Esophagus squamous epithelium (tissue), 5 donors: ENCODE data around the gene COG2. TPM values are rescaled to one million over a fixed set of nuclear protein-coding genes. Genes with fewer than 3 reads are reported as not detected.

Experiments
- DNase-seq: peaks from one replicate; lab custom pipeline; 2025; lab: John Stamatoyannopoulos, UW
- H3K27ac ChIP-seq, 4 donors: fragments of 200-600 bp; sonication (generic); one replicate each; pipeline ENCODE4 v1.5.1; 2016 to 2019; ENCODE audit warnings: mild to moderate bottlenecking in 1 of 4
- H3K27me3 ChIP-seq, 4 donors: fragments of 200-600 bp; sonication (generic); 1 replicate in 3 of 4; 2 replicates in 1 of 4; pipeline versions ENCODE4 v1.5.1 to v1.6.0; 2017 to 2021; ENCODE audit warnings: antibody characterized with exemption in 1 of 4
- H3K36me3 ChIP-seq, 3 donors: fragments of 200-600 bp; sonication (generic); one replicate each; pipeline ENCODE4 v1.5.1; 2016 to 2019
- H3K4me1 ChIP-seq, 3 donors: fragments of 200-600 bp; sonication (generic); one replicate each; pipeline ENCODE4 v1.5.1; 2017 to 2019
- H3K4me3 ChIP-seq, 4 donors: fragments of 200-600 bp; sonication (generic); 1 replicate in 3 of 4; 2 replicates in 1 of 4; pipeline ENCODE4 v1.5.1; 2016 to 2019; ENCODE audit warnings: mild to moderate bottlenecking in 2 of 4, moderate library complexity in 1 of 4
- H3K9me3 ChIP-seq, 3 donors: fragments of 200-600 bp; sonication (generic); one replicate each; pipeline ENCODE4 v1.5.1; 2016 to 2019
- POLR2A ChIP-seq, 4 donors: fragments of 450-650 bp; IDR thresholded peaks; one replicate each; pipeline ENCODE4 v1.6.1; 2017; ENCODE audit warnings: antibody characterized with exemption in 4 of 4, mild to moderate bottlenecking in 4 of 4, moderate library complexity in 3 of 4
- WGBS, 2 donors: methylation state at CpG; one replicate each; pipeline ENCODE4 v1.1.5; 2018; 5-methylcytosine and 5-hydroxymethylcytosine counted together
- intact Hi-C: fragments of 100-400 bp; cut with DNase I; formaldehyde crosslinking; loops from one replicate; pipeline ENCODE4 v1.15.0; 2022
- total RNA-seq, 4 donors: library from RNA; depleted of rRNA; stranded (reverse); fragments of >200 nt; gene quantifications; one replicate each; pipeline ENCODE4 v1.1.0, GENCODE V29; 2016
- TF ChIP-seq, protein P1 (sequence below), 6 experiments: fragments of 450-650 bp in 4 of 6; fragments of 200-600 bp in 2 of 6; sonication (generic) in 2 of 6; IDR thresholded peaks; one replicate each; pipeline ENCODE4 v1.5.1; 2016 to 2019; ENCODE audit warnings: antibody characterized with exemption in 6 of 6, mild to moderate bottlenecking in 4 of 6, moderate library complexity in 4 of 6
- donor health status: DM: yes; HTN: yes; CAD: no.

The COG2 gene
- total RNA-seq, 4 donors from 2014 or later: 12.7 to 27.7 (median 18.5) TPM

DNA sequence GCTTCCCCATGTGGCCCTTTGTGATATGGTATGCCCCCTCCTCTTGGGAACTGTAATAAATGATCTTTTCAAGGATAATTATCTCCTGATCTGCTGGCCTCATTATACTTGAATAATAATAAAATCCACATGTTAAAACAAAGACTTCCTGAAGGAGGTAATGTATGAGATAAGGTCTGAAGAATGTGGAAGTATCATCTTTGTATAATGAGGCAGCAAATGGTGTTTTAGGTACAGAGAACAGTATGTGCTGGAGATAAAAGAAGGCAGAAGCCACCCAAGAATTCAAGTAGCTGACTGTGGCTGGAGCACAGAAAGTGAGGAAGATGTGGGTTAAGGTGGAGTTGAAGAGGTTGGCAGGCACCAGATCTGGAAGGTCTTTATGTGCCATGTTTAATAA is 12.8 kb upstream of the COG2 start:
- no peak for TF ChIP-seq POLR2A (IDR thresholded peaks at IDR 0.05)
- TF ChIP-seq, protein P1, sequence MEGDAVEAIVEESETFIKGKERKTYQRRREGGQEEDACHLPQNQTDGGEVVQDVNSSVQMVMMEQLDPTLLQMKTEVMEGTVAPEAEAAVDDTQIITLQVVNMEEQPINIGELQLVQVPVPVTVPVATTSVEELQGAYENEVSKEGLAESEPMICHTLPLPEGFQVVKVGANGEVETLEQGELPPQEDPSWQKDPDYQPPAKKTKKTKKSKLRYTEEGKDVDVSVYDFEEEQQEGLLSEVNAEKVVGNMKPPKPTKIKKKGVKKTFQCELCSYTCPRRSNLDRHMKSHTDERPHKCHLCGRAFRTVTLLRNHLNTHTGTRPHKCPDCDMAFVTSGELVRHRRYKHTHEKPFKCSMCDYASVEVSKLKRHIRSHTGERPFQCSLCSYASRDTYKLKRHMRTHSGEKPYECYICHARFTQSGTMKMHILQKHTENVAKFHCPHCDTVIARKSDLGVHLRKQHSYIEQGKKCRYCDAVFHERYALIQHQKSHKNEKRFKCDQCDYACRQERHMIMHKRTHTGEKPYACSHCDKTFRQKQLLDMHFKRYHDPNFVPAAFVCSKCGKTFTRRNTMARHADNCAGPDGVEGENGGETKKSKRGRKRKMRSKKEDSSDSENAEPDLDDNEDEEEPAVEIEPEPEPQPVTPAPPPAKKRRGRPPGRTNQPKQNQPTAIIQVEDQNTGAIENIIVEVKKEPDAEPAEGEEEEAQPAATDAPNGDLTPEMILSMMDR (IDR thresholded peaks at IDR 0.05): no peak
- Histone ChIP-seq H3K9me3 (no peaks in the 10 kb centered on the region), H3K4me3 (no peak overlapping the region), H3K4me1 (no peaks in the 10 kb centered on the region), H3K36me3 (no peaks in the 10 kb centered on the region), H3K27ac (no peak overlapping the region), H3K27me3 (peaks cover 0 to 19% (median 0%) of the 10 kb centered on the region in 4 donors)
- DNase-seq: no peak
- intact Hi-C loops: no loop called here

- no peak overlapping the region for H3K4me3 ChIP-seq
- TF ChIP-seq POLR2A (IDR thresholded peaks at IDR 0.05): no peak
- TF ChIP-seq, protein P1 (IDR thresholded peaks at IDR 0.05): no peak
- H3K27me3 ChIP-seq: peaks cover 0 to 24% (median 0%) of the 10 kb centered on the region in 4 donors
- H3K27ac ChIP-seq: no peak overlapping the region
- H3K9me3 ChIP-seq: no peaks in the 10 kb centered on the region
- WGBS, 2 donors: 65 to 84% methylated on average over 1 of the region's 1 CpG
- intact Hi-C loops: no loop called here
- H3K36me3 ChIP-seq: no peaks in the 10 kb centered on the region
- no peak for DNase-seq
- H3K4me1 ChIP-seq: no peaks in the 10 kb centered on the region
These were observed 10.8 kb upstream of the COG2 start for GRCh38 chr1:230631477-230631876.

DNA sequence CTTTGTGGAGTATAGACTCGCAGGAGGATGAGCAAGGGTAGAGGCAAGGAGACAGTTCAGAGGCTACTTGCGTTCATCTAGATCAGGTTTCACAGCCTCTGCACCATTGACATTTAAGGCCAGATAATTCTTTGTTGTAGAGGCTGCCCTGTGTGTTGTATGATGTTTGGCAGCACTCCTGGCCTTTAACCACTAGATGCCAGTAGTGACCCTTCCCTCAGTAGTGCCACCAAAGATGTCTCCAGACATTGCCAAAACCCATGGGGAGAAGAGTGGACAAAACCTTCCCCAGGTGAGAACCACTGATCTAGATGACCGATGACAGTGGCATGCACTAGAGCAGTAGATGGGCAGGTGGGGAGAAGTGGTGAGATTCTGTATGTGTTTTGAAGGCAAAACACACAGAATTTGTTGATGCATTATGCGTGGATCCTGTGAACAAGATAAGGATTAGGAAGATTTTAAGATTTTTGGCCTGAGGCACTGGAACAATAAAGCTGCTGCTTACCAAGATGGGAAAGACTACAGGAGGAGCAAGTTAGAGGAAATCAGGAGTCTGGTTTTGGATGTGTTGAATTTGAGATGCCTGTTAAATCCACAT is 9.9 kb upstream of the COG2 start:
- intact Hi-C loops: no loop called here
- no peak for DNase-seq
- H3K27ac ChIP-seq: no peak overlapping the region
- no peak overlapping the region for H3K4me3 ChIP-seq
- no peaks in the 10 kb centered on the region for H3K9me3 ChIP-seq
- WGBS, 2 donors: 51 to 82% methylated on average over 4 of the region's 4 CpGs
- TF ChIP-seq, protein P1 (IDR thresholded peaks at IDR 0.05): peak in 3 of 6 experiments; percentile 6 to 48 (median 22)
- no peak for TF ChIP-seq POLR2A (IDR thresholded peaks at IDR 0.05)
- no peaks in the 10 kb centered on the region for H3K4me1 ChIP-seq
- no peaks in the 10 kb centered on the region for H3K36me3 ChIP-seq
- peaks cover 0 to 33% (median 0%) of the 10 kb centered on the region in 4 donors for H3K27me3 ChIP-seq

GRCh38 chr1:230633469-230633868 is 8.8 kb upstream of the COG2 start:
- Histone ChIP-seq H3K36me3 (no peaks in the 10 kb centered on the region), H3K4me3 (no peak overlapping the region), H3K27ac (no peak overlapping the region), H3K27me3 (peaks cover 0 to 42% (median 0%) of the 10 kb centered on the region in 4 donors), H3K9me3 (no peaks in the 10 kb centered on the region), H3K4me1 (no peaks in the 10 kb centered on the region)
- no peak for DNase-seq
- intact Hi-C loops: no loop called here
- TF ChIP-seq, protein P1 (IDR thresholded peaks at IDR 0.05): no peak
- no peak for TF ChIP-seq POLR2A (IDR thresholded peaks at IDR 0.05)
- 46 to 56% methylated on average over 2 of the region's 2 CpGs for WGBS, 2 donors

DNA sequence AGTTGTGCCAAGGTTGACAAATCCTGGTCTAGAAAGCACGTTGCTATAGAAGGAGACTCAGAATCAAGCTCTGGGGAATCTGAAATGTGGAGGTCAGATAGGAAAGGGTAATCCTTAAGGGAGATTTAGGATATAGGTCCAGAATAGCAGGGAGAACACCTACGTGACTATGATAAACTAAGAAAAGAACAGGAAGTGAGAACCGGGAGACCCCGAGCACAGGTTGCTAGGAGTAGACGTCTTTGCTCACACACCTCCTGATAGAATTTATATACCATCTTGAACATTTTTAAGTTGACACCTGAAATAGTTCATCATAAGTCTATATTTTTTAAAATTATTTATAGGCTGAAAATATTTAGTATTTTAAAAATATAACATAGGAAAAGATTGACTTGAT is 7.9 kb upstream of the COG2 start:
- Histone ChIP-seq H3K36me3 (no peaks in the 10 kb centered on the region), H3K9me3 (no peaks in the 10 kb centered on the region), H3K4me1 (no peaks in the 10 kb centered on the region), H3K27me3 (peaks cover 0 to 51% (median 0%) of the 10 kb centered on the region in 4 donors), H3K27ac (no peak overlapping the region), H3K4me3 (no peak overlapping the region)
- no peak for TF ChIP-seq POLR2A (IDR thresholded peaks at IDR 0.05)
- TF ChIP-seq, protein P1 (IDR thresholded peaks at IDR 0.05): no peak
- no peak for DNase-seq
- 67 to 73% methylated on average over 5 of the region's 5 CpGs for WGBS, 2 donors
- intact Hi-C loops: no loop called here
